Body of pancreas (tissue), 4 donors: Measurements from ENCODE around the gene ZP3. TPM values are rescaled to one million over a fixed set of nuclear protein-coding genes. Genes with fewer than 3 reads are reported as not detected.
"Not testable (repeated sequence)": the region's sequence is repeated elsewhere in the genome, so short reads cannot be mapped to it uniquely, and the experiment has no call there.

Experiments
- ATAC-seq: fragments of 150-250 bp; one replicate; pipeline ENCODE4 v1.9.1; 2016
- DNase-seq, 4 donors: peaks; one replicate each; pipeline ENCODE4 v3.0.0-alpha.2; 2019
- H3K27ac ChIP-seq, 4 donors: fragments of 200-600 bp; sonication (generic); 1 replicate in 3 of 4; 2 replicates in 1 of 4; pipeline versions ENCODE4 v1.5.1 to v1.6.1; 2016 to 2019; ENCODE audit warnings: mild to moderate bottlenecking in 1 of 4, mixed read lengths in 1 of 4, moderate library complexity in 1 of 4
- H3K27me3 ChIP-seq, 2 donors: fragments of 200-600 bp; sonication (generic); one replicate each; pipeline ENCODE4 v1.6.0; 2016; ENCODE audit warnings: mild to moderate bottlenecking in 1 of 2
- H3K36me3 ChIP-seq, 2 donors: fragments of 200-600 bp; sonication (generic); replicated peaks in 1 of 2; 2 replicates each; pipeline ENCODE4 v1.5.1; 2016; ENCODE audit warnings: low read depth in 2 of 2; ENCODE audit not compliant: insufficient read depth in 1 of 2
- H3K4me1 ChIP-seq: fragments of 200-600 bp; sonication (generic); one replicate; pipeline ENCODE4 v1.6.0; 2016
- H3K4me3 ChIP-seq, 2 donors: fragments of 200-600 bp; sonication (generic); 1 replicate in 1 of 2; 2 replicates in 1 of 2; pipeline ENCODE4 v1.5.1; 2016 to 2019
- H3K9me3 ChIP-seq, 3 donors: fragments of 200-600 bp; sonication (generic); 1 replicate in 2 of 3; 2 replicates in 1 of 3; pipeline ENCODE4 v1.5.1; 2016
- WGBS, 2 donors: methylation state at CpG; one replicate each; pipeline ENCODE4 v1.1.5; 2017; 5-methylcytosine and 5-hydroxymethylcytosine counted together
- intact Hi-C: fragments of 100-400 bp; cut with DNase I; formaldehyde crosslinking; loops from one replicate; pipeline ENCODE4 v1.15.1; 2023
- total RNA-seq, 2 donors: library from RNA; depleted of rRNA; stranded (reverse); fragments of >200 nt; gene quantifications; one replicate each; pipeline ENCODE4 v1.1.0, GENCODE V29; 2016

ZP3 gene
- total RNA-seq, 2 donors from 2014 or later: 3.3 to 4.4 TPM

- H3K27me3 ChIP-seq, intact Hi-C loops, H3K36me3 ChIP-seq, H3K27ac ChIP-seq, DNase-seq, H3K9me3 ChIP-seq, ATAC-seq, H3K4me1 ChIP-seq, H3K4me3 ChIP-seq: not testable (repeated sequence)
- 100% methylated on average over 2 of the region's 11 CpGs; no CpG with 5 or more reads in 1 of the 2 donors for WGBS, 2 donors
Observed at GRCh38 chr7:76476280-76476679, 51.5 kb downstream of the ZP3 start.

DNA sequence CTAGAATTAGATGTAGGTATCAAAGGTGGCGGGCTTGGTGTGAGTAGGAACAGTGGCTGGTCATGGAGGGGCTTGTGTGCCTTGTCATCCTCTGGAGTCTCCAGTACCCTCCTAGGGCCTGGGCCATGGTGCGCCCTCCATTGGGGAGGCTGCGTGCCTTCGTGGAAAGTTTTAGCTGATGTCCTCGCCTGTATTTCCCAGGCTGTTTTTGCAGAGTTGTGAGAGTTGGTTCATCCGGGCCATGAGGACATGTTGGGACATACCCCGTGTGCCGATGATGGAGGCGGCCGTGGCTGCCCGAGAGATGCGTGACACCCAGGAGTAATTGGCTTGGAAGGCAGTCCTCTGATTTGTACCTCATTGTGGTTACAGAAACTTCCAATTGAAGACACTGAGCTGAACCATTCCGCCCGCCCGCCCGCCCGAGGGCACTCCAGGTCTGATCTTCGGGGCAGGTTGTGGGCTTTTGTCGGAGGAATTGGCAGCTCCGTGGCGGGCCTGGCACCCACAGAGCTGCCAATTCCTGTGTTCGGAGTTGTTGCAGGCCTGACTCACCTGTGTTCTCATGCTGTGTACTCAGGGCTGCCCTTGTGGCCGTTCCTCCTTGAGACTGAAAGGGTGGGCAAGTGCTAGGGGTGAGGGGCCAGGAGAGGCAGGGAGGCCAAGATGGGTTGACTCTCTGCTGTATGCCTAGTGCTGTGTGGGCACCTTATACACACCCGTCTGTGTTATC, 52.2 kb downstream of the ZP3 start:
- DNase-seq, H3K4me3 ChIP-seq, intact Hi-C loops, H3K9me3 ChIP-seq, H3K4me1 ChIP-seq, H3K36me3 ChIP-seq, ATAC-seq, H3K27ac ChIP-seq, H3K27me3 ChIP-seq: not testable (repeated sequence)
- 88 to 90% methylated on average over 3 to 15 of the region's 24 CpGs for WGBS, 2 donors

DNA sequence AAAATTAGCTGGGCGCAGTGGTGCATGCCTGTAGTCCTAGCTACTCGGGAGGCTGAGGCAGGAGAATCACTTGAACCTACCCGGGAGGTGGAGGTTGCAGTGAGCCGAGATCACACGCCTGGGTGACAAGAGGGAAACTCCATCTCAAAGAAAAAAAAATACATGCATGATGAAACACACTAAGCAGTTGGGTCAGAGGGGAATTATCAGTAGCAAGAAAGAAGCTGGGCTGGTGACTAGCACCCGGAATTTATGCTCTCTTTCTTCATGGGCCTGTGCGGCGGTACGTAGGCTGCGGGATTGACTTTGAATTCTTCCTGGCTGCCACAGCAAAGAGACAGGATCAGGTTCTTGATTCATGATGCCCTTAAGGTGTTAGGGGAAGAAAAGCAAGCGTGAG, 54.9 kb downstream of the ZP3 start:
- H3K36me3 ChIP-seq, intact Hi-C loops, ATAC-seq, H3K4me3 ChIP-seq, H3K4me1 ChIP-seq, H3K27ac ChIP-seq, H3K27me3 ChIP-seq, H3K9me3 ChIP-seq, DNase-seq: not testable (repeated sequence)
- WGBS, 2 donors: 83 to 92% methylated on average over 6 to 11 of the region's 11 CpGs

- intact Hi-C loops, H3K9me3 ChIP-seq, H3K27me3 ChIP-seq, H3K27ac ChIP-seq, DNase-seq, H3K4me1 ChIP-seq, H3K4me3 ChIP-seq, H3K36me3 ChIP-seq, ATAC-seq: not testable (repeated sequence)
- WGBS, 2 donors: 86 to 100% methylated on average over 5 to 25 of the region's 29 CpGs
Observed at GRCh38 chr7:76480403-76481253, 55.9 kb downstream of the ZP3 start.

- H3K4me1 ChIP-seq, H3K36me3 ChIP-seq, intact Hi-C loops, ATAC-seq, H3K4me3 ChIP-seq, H3K9me3 ChIP-seq, H3K27ac ChIP-seq, H3K27me3 ChIP-seq, DNase-seq: not testable (repeated sequence)
- 94 to 96% methylated on average over 5 to 19 of the region's 24 CpGs for WGBS, 2 donors
Observed at GRCh38 chr7:76482660-76483059, 57.9 kb downstream of the ZP3 start.

GRCh38 chr7:76483081-76483480, 58.3 kb downstream of the ZP3 start:
- H3K4me3 ChIP-seq, H3K9me3 ChIP-seq, ATAC-seq, intact Hi-C loops, H3K4me1 ChIP-seq, H3K36me3 ChIP-seq, DNase-seq, H3K27me3 ChIP-seq, H3K27ac ChIP-seq: not testable (repeated sequence)
- WGBS, 2 donors: 88% methylated on average over 15 of the region's 17 CpGs; no CpG with 5 or more reads in 1 of the 2 donors

GRCh38 chr7:76484456-76484855, 59.7 kb downstream of the ZP3 start:
- no CpG with 5 or more reads among the region's 12 CpGs for WGBS, 2 donors

GRCh38 chr7:76485822-76486610, 61.3 kb downstream of the ZP3 start:
- ATAC-seq: peak; percentile 33
- H3K27ac ChIP-seq, H3K4me3 ChIP-seq, H3K9me3 ChIP-seq, H3K27me3 ChIP-seq, DNase-seq, intact Hi-C loops, H3K36me3 ChIP-seq, H3K4me1 ChIP-seq: not testable (repeated sequence)
- 72% methylated on average over 2 of the region's 20 CpGs; no CpG with 5 or more reads in 1 of the 2 donors for WGBS, 2 donors

More at GRCh38 chr7:76484456-76484855, 59.7 kb downstream of the ZP3 start:
- ATAC-seq, H3K36me3 ChIP-seq, H3K27me3 ChIP-seq, H3K4me1 ChIP-seq, H3K27ac ChIP-seq, DNase-seq, H3K4me3 ChIP-seq, H3K9me3 ChIP-seq, intact Hi-C loops: not testable (repeated sequence)

DNA sequence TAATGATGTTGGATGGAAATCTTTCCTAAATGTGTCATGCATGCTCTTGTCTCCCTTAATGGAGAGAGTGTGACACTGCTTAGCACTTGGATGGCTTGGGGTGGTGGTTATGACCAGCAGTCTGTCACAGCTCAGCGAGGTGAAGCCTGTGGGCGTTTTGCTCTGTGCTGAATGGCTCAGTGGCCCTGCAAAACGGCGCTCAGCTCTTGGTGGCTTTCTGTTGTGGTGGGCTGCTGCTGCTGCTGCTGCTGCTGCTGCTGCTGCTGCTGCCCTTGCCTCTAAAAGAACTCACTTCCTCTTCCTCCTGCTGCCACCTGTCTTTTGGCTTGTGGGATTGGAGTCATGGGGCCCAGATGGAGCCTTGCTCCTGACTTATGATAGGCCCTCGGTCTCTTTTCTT, 61.9 kb downstream of the ZP3 start:
- ATAC-seq, H3K27ac ChIP-seq, H3K36me3 ChIP-seq, H3K9me3 ChIP-seq, intact Hi-C loops, H3K4me3 ChIP-seq, H3K27me3 ChIP-seq, H3K4me1 ChIP-seq, DNase-seq: not testable (repeated sequence)
- no CpG with 5 or more reads among the region's 5 CpGs for WGBS, 2 donors

GRCh38 chr7:76487969-76488368, 63.2 kb downstream of the ZP3 start:
- intact Hi-C loops, H3K9me3 ChIP-seq, ATAC-seq, DNase-seq, H3K4me3 ChIP-seq, H3K4me1 ChIP-seq, H3K36me3 ChIP-seq, H3K27me3 ChIP-seq, H3K27ac ChIP-seq: not testable (repeated sequence)
- WGBS, 2 donors: 70% methylated on average over 9 of the region's 13 CpGs; no CpG with 5 or more reads in 1 of the 2 donors
